Loucy (cell line): ENCODE results near the gene TXNDC5.
A peak's percentile ranks its signal among the peaks of the same experiment; 100 is the strongest.

Experiments
- H2AFZ ChIP-seq: fragments of 200-600 bp; sonication (generic); 2 replicates; pipeline ENCODE4 v1.6.0; 2016; ENCODE audit warnings: antibody characterized with exemption, mild to moderate bottlenecking, low read length, moderate library complexity
- H3F3A ChIP-seq: fragments of 200-600 bp; 2 replicates; pipeline ENCODE4 v1.6.0; 2016; ENCODE audit warnings: antibody characterized with exemption, low read depth, mild to moderate bottlenecking
- H3K27me3 ChIP-seq: fragments of 200-600 bp; sonication (generic); 2 replicates; pipeline ENCODE4 v1.6.1; 2014; ENCODE audit warnings: low read length, mild to moderate bottlenecking; ENCODE audit not compliant: insufficient read depth, poor library complexity, severe bottlenecking
- H3K36me3 ChIP-seq: fragments of 200-600 bp; sonication (generic); 2 replicates; pipeline ENCODE4 v1.6.1; 2016; ENCODE audit warnings: low read length; ENCODE audit not compliant: insufficient read depth
- H3K4me1 ChIP-seq: fragments of 200-600 bp; sonication (generic); 2 replicates; pipeline ENCODE4 v1.5.1; 2014; ENCODE audit warnings: low read length, mild to moderate bottlenecking; ENCODE audit not compliant: insufficient read depth, poor library complexity, severe bottlenecking
- H3K4me2 ChIP-seq: fragments of 200-600 bp; sonication (generic); 2 replicates; pipeline ENCODE4 v1.6.0; 2014; ENCODE audit warnings: antibody characterized with exemption, low read length, low read depth, mild to moderate bottlenecking; ENCODE audit not compliant: poor library complexity, severe bottlenecking
- H3K4me3 ChIP-seq: fragments of 200-600 bp; sonication (generic); 2 replicates; pipeline ENCODE4 v1.5.1; 2014; ENCODE audit warnings: low read length, mild to moderate bottlenecking, mixed read lengths; ENCODE audit not compliant: poor library complexity, severe bottlenecking
- H3K79me2 ChIP-seq: fragments of 200-600 bp; sonication (generic); 2 replicates; pipeline ENCODE4 v1.6.1; 2014; ENCODE audit warnings: low read length; ENCODE audit not compliant: insufficient read depth
- H3K9ac ChIP-seq: fragments of 200-600 bp; sonication (generic); 2 replicates; pipeline ENCODE4 v1.6.0; 2014; ENCODE audit warnings: mild to moderate bottlenecking, low read depth, low read length, moderate library complexity; ENCODE audit not compliant: poor library complexity, severe bottlenecking
- H3K9me2 ChIP-seq: fragments of 200-600 bp; sonication (generic); replicated peaks from 2 replicates; pipeline ENCODE4 v1.6.1; 2016; ENCODE audit warnings: low read depth, low read length, mixed read lengths
- H3K9me3 ChIP-seq: fragments of 200-600 bp; sonication (generic); 2 replicates; pipeline ENCODE4 v1.6.1; 2014; ENCODE audit warnings: mild to moderate bottlenecking, antibody characterized with exemption, low read length, low read depth; ENCODE audit not compliant: insufficient read depth
- H4K20me1 ChIP-seq: fragments of 200-600 bp; sonication (generic); 2 replicates; pipeline ENCODE4 v1.6.0; 2014; ENCODE audit warnings: antibody characterized with exemption, low read length, mild to moderate bottlenecking; ENCODE audit not compliant: insufficient read depth, poor library complexity, severe bottlenecking
- CTCF ChIP-seq: fragments of 200-600 bp; sonication (generic); conservative IDR thresholded peaks from 2 replicates; pipeline ENCODE4 v1.5.1; 2014; ENCODE audit warnings: mild to moderate bottlenecking, antibody characterized with exemption, low read length
- EZH2phosphoT487 ChIP-seq: fragments of 200-600 bp; IDR thresholded peaks from 2 replicates; pipeline ENCODE4 v1.6.1; 2018; ENCODE audit warnings: antibody characterized with exemption, mild to moderate bottlenecking, moderate library complexity, borderline replicate concordance

The TXNDC5 gene

DNA sequence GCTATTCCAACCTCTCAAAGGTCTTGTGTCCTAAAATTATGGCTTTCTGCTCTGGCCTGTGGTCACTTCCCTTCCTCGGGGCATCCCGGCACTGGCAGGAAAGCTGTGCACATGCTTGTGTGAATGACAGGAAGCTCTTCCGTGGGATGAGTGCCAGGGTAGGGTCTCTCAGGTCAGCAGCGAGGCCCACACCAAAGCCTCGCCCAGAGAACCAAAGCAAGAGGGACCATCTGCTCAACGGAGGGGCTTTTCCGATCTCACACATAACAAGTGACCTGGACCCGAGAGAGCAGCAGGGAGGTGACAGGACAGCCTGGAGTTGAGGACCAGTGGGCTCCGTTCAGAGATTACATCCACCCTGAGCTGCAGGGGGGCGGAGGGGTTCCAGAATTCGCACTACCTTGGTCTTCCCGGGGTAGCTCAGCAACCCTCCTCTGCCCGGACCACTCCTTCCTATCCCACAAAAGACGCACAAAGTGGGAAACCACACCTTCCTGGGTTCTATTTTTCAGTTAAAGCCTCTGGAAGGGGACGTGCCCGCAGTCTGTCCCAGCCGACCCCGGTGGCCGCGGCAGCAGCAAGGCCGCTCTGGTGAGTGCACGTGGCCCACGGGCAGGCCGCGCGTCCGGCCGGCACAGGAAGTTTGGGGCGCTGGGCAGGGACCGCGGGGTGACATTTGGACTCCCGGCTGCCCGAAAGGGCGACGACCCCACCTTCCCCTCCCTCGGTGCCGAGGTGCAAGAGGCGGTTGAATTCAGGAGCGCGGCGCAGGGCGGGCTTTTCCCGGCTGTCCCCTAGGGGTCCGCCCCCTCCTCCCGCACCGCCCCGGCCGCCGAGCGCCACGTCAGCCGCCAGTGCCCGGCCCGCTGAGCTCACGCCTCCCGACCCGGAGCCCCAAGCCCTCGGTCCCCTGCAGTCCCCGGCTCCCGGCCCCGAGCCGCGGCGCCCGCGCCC lies 988 bp downstream of the TXNDC5 start:
- Histone ChIP-seq H3K9me3 (no peaks in the 10 kb centered on the region), H4K20me1 (peaks cover 43% of the 10 kb centered on the region), H3K4me3 (peak overlapping the region; percentile 92), H2AFZ (peak overlapping the region; percentile 90), H3K9ac (peak overlapping the region; percentile 89), H3K4me2 (peak overlapping the region; percentile 94), H3K79me2 (peaks cover 52% of the 10 kb centered on the region), H3K36me3 (peaks cover 3% of the 10 kb centered on the region; the same call in 1 of the 2 replicates), H3K4me1 (peaks cover 41% of the 10 kb centered on the region), H3K9me2 (no peaks in the 10 kb centered on the region), H3F3A (no peaks in the 10 kb centered on the region; the same call in 1 of the 2 replicates), H3K27me3 (no peaks in the 10 kb centered on the region)
- TF ChIP-seq CTCF (no peak), EZH2phosphoT487 (no peak)

- peaks cover 43% of the 10 kb centered on the region for H4K20me1 ChIP-seq
These were observed 3.4 kb downstream of the TXNDC5 start for GRCh38 chr6:7907159-7907558.

GRCh38 chr6:7906741-7907140 lies 3.8 kb downstream of the TXNDC5 start:
- Histone ChIP-seq H3F3A (no peaks in the 10 kb centered on the region), H3K9ac (no peak overlapping the region), H4K20me1 (peaks cover 43% of the 10 kb centered on the region), H3K79me2 (peaks cover 57% of the 10 kb centered on the region), H2AFZ (no peak overlapping the region), H3K4me2 (peak overlapping the region; percentile 94), H3K9me3 (no peaks in the 10 kb centered on the region), H3K4me1 (peaks cover 41% of the 10 kb centered on the region), H3K4me3 (no peak overlapping the region), H3K27me3 (no peaks in the 10 kb centered on the region), H3K9me2 (no peaks in the 10 kb centered on the region), H3K36me3 (peaks cover 32% of the 10 kb centered on the region; the same call in 1 of the 2 replicates)
- TF ChIP-seq EZH2phosphoT487 (no peak), CTCF (no peak)

More at GRCh38 chr6:7907159-7907558, 3.4 kb downstream of the TXNDC5 start:
- Histone ChIP-seq H3K36me3 (peaks cover 28% of the 10 kb centered on the region; the same call in 1 of the 2 replicates), H3K4me2 (peak overlapping the region; percentile 94), H3K9ac (no peak overlapping the region), H3K9me3 (no peaks in the 10 kb centered on the region), H3F3A (no peaks in the 10 kb centered on the region; the same call in 1 of the 2 replicates), H3K27me3 (no peaks in the 10 kb centered on the region), H3K4me3 (no peak overlapping the region), H3K9me2 (no peaks in the 10 kb centered on the region), H2AFZ (no peak overlapping the region), H3K4me1 (peaks cover 41% of the 10 kb centered on the region), H3K79me2 (peaks cover 57% of the 10 kb centered on the region)
- TF ChIP-seq EZH2phosphoT487, result no peak
- no peak for TF ChIP-seq CTCF
